ENCODE results near the gene CUBN.

DNA sequence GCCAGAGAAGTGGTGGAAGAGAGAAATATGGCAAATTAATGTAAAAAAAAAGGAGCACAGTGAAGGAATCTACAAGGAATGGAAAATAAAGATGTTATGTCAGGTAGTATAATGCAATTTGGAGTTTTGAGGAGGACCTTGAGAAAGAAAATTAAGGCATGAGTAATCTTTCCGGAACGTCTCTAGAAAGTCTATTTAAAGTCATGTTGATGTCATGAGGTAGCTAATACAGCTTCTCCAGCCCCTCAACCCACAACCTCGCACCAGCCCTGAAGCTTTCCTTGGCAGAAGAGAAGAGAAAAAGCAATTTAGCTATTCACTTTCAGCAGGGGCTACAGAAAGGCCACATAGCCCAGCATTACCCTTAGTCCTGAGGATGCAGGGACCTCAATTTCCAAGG, 49.4 kb upstream of the CUBN start:
- TF ChIP-seq, protein P1, sequence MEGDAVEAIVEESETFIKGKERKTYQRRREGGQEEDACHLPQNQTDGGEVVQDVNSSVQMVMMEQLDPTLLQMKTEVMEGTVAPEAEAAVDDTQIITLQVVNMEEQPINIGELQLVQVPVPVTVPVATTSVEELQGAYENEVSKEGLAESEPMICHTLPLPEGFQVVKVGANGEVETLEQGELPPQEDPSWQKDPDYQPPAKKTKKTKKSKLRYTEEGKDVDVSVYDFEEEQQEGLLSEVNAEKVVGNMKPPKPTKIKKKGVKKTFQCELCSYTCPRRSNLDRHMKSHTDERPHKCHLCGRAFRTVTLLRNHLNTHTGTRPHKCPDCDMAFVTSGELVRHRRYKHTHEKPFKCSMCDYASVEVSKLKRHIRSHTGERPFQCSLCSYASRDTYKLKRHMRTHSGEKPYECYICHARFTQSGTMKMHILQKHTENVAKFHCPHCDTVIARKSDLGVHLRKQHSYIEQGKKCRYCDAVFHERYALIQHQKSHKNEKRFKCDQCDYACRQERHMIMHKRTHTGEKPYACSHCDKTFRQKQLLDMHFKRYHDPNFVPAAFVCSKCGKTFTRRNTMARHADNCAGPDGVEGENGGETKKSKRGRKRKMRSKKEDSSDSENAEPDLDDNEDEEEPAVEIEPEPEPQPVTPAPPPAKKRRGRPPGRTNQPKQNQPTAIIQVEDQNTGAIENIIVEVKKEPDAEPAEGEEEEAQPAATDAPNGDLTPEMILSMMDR (IDR thresholded peaks at IDR 0.05; ENCODE audit: insufficient read depth, low read depth, low read length), result no peak
- TF ChIP-seq EZH2 (IDR thresholded peaks at IDR 0.05; ENCODE audit: insufficient read depth, low read length), result no peak

All from astrocyte (in vitro differentiated cells and primary cell).